HG03558 (cell line): ENCODE results near the gene MBNL3.

ENCODE experiments used
- ATAC-seq: cut with Tn5 transposase; IDR thresholded peaks from one replicate; pipeline ENCODE4 v1.9.1; 2021; ENCODE audit warnings: moderate number of reproducible peaks; ENCODE audit not compliant: unreplicated experiment; ENCODE audit errors: extremely low read depth

Gene MBNL3

DNA sequence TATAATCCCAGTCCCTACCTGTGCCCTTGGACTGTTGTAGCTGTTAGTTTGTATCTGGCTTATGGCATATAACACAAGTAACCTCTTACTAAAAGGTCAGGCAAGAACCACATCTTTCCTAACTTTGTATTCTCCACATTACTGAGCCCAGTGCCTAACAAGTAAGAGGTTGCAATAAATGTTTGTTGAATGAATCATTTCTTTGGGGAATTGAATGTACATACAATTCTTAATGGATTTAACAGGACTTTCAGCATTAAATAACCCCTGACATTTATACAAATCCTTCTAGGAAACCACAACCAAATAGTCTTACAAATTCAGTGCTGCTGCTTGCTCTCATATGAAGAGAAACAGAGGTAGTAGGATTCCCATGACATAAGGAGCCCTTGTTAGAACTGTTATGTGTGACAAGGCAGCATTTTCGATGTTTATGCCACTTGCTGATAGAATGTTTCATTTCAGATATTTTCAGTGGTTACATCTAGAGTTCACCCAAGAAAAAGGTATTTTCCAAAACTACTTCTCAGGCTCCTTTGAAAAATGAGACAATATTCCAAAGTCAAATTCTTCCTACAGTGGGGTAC is 62.0 kb downstream of the MBNL3 start:
- no peak for ATAC-seq

DNA sequence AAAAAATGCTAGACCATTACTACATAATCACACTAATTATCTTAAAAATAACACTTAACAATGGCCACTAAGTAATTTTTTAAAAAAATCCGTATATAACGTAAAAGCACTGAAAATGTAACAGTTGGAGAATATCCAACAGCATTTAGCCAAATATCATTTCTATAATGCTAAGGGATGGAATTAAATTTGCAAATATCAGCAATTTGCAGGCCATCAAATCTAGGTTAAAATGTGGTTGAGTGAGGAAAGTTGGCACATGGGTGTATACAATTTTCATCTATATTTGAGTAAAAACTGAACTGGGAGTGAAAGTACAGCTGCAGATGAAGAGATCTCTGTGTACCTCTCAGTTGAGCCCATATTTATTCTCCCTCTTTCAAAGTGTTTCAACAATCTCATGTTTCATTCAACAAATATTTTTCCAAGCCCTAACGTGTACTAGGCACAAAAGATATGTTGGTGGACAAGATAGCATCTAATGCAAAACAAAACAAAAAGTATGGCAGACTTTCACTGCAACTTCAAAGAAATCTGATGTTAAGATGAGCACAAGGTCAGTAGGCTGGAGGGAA is 63.0 kb downstream of the MBNL3 start:
- ATAC-seq: no peak

DNA sequence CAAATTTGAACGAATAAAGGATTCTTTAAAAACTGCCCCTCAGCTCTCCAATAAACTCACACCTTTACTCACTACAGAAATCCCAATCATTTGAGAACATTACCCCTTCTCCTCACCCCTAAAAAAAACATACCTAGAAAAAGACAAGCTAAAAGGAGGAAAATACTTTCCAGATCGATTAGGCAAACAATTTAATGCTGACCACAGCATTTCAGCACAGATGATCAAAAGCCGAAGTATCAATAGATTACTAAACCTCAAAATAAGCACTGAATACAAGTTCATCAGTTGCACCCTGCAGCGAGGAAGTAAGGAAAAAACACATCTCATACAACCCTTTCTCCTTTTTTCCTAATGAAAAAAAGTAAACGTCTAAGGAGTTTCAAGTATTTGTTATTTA is 65.5 kb downstream of the MBNL3 start:
- no peak for ATAC-seq

- ATAC-seq: no peak
Measured at GRCh38 chrX:132415012-132415411, 73.8 kb downstream of the MBNL3 start.

DNA sequence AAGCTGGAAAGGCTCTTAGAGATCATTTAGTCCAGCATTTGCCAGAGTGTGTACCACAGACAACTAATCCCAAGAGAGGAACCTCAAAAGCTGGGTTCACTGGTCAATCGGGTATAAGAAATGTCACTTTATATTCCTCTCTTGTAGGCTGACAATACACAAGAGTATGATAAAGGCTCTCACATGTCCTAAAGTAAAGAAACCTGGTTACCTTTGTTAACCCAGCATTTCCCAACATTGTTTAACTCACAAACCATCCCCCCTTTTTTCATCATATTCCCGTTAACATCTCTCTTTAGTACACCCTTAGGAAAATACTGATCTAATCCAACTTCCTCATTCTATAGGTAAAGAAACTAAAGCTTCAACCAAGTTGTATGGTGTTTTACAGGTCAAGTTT is 74.4 kb downstream of the MBNL3 start:
- no peak for ATAC-seq

- no peak for ATAC-seq
Measured at GRCh38 chrX:132413459-132413858, 75.4 kb downstream of the MBNL3 start.

- ATAC-seq: no peak
Measured at GRCh38 chrX:132412208-132412607, 76.6 kb downstream of the MBNL3 start.

- ATAC-seq: no peak
Measured at GRCh38 chrX:132411310-132411977, 77.4 kb downstream of the MBNL3 start.

- ATAC-seq: no peak
Measured at GRCh38 chrX:132409780-132410556, 78.9 kb downstream of the MBNL3 start.

GRCh38 chrX:132407691-132408090 is 81.1 kb downstream of the MBNL3 start:
- no peak for ATAC-seq

DNA sequence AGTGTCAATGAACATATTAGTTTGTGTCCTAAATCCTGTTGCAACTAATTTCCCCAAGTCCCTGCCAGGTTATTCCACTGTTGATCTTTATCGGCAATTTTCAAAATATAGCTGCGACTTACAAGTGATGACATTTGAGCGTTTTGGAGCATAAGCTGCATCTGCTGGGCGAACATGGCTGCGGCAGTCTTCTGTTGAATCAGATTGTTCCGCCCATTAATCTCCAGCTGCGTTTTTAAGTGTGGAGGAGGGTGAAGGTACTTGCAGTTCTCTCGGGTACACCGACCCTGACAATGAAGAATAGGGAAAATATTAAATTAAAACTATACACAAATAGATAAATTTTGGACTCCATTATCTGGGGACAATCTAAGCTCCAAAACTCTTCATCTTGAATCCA is 82.7 kb downstream of the MBNL3 start:
- ATAC-seq: no peak

DNA sequence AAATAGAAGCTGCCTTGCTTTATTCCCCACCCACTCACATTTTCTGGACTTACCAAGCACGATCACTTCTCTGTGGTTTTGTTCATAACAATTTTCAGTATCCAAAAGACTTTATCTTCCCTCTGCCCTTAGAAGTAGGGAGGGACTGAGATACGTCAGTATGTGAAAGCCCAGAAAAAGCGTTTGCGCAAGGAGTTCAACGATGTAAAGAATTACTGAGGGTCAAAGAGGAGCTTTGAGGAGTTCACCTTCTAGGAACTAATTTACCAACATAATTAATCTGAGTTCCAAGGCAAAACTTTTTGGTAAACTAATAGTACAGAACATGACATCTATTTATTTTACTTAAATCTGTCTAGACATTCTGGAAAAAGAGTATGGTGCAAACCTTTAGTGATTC is 84.6 kb downstream of the MBNL3 start:
- ATAC-seq: no peak

GRCh38 chrX:132401935-132402334 is 86.9 kb downstream of the MBNL3 start:
- ATAC-seq: no peak

- no peak for ATAC-seq
Measured at GRCh38 chrX:132400706-132401105, 88.1 kb downstream of the MBNL3 start.

DNA sequence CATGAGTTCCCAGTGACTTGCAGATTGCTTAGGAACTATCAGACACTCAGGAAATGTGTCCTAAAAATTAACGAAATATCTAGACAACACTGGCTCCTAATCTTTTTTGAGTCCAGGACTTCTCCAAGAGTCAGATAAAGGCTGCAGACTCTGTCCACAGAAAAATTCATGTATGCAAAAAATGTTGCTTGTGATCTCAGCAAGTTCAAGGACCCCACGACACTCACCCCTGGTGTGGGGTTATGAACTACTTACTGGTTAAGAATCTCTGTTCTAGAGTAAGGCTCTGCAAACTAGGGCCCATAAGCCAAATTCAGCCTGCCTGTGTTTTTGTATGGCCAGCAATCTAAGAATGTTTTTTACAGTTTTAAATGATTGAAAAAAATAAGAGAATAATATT is 93.2 kb downstream of the MBNL3 start:
- no peak for ATAC-seq

DNA sequence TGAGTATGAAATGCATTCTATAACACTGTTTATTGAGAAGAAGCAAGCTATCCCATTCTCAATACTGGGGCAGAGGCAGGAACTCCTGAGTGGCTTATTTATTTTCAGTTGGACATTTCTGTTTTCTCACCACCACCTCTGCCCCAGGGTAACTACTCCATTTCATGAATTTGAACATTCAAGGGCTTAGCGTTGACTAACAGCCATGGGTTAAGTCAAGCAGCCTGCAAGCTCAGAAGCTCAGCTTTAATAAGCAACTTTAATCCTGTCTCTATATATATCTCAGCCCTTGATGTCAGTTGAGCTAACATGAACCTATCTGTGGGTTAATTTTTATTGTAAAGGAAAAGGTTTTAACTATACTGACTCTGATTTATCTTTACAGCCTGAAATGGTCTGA is 93.8 kb downstream of the MBNL3 start:
- ATAC-seq: no peak

DNA sequence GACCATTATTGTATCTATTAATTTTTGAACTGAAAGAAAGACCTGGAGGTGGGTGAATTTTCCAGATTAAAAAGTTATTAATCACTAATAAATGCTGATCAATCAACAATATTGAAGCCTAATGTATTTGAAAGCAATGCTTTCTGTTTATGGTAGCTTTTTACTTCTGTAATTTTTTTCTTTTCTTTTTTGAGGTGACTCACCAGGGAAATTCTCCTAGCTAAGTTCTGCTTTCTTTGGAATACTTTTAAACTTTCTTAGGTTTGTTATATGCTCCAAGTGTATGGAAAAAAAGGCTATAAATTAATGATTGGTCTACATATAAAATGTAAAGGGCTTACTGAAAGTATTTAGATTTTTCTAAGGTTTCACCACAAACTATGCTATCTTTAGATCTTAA is 94.2 kb downstream of the MBNL3 start:
- no peak for ATAC-seq

GRCh38 chrX:132393992-132394391 is 94.8 kb downstream of the MBNL3 start:
- ATAC-seq: no peak

DNA sequence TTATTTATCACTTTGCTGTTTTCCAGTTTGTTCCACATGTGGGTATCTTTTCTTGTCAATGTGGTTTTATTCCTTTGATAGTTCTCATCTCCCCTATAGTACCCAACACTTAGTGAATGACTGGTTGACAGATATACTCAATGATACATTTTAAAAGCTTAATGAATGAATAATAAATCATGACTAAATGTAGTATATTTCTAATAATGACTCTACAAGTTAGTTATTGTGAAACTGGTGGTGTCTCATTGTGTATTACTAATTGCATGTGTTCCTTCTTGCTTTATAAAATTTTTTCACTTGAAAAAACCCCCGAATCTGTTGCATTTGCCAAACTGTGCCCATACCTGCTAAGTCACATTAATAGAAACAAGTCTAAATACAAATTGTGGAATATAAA is 95.4 kb downstream of the MBNL3 start:
- no peak for ATAC-seq

DNA sequence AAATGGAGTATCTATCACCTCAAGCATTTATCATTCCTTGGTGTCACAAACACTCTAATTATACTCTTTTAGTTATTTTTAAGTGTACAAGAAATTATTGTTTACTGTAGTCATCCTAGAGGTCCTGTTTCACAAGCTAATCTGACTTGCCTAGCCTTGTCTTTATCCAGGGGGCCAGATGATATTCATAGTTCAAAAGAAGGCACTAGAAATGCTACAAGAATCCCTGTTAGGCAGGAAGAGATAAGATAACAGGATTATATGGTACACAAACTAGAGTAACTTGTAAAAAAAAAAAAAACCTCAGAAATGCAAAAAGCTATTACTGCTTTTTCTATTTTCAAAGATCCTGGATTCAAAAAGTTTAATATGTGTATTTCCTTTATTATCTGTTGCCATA is 95.8 kb downstream of the MBNL3 start:
- ATAC-seq: no peak

- no peak for ATAC-seq
Measured at GRCh38 chrX:132390792-132391191, 98.0 kb downstream of the MBNL3 start.
